ENCODE results near the gene TRIM74. TPM values are rescaled to one million over a fixed set of nuclear protein-coding genes. Genes with fewer than 3 reads are reported as not detected.
"Not testable (repeated sequence)": the region's sequence is repeated elsewhere in the genome, so short reads cannot be mapped to it uniquely, and the experiment has no call there.

TRIM74 gene
- total and polyA plus RNA-seq, 8 donors: 0.15 to 1.9 (median 1.2) TPM

DNA sequence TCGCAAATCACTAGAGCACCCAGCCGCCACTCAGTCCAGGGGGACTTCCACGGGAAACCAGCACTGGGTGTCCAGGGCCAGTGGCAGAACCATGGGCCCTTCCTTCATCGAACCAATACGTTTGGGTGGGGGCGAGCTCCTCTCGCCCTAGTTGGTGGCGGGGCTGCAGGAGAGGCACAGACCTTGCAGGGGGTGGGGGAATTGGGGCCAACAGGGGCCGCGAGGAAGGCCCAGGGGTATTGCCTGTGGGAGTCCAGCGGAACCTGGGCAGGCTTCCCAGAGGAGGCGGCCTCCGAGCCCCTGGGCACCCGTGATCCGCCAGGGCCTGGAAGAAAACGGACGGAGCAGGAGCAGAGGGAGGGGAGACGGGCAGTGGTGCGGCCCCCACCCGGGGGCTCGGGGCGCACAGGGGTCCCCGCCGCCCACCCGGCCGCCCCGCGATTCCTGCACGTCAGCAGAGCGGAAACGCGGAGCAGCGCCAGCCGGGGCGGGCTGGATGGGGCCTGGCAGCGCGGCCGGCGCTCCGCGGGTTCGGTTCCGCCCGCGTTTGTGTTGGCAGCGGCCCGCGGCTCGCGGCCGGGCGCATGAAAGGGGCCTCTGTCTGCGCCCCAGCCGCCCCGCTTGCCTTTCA, 6.5 kb upstream of the TRIM74 start:
- H3K36me3 ChIP-seq; H3K9me3 ChIP-seq; H3K27ac ChIP-seq; H3K4me3 ChIP-seq; intact Hi-C loops (cut with DNase I); ATAC-seq; H3K4me1 ChIP-seq; FAIRE-seq; H3K27me3 ChIP-seq: not testable (repeated sequence)
- peak in 3 of 6 donors; percentile 15 to 55 (median 42) for DNase-seq
- 91 to 96% methylated on average over 6 to 12 of the region's 55 CpGs for WGBS, 2 donors

DNA sequence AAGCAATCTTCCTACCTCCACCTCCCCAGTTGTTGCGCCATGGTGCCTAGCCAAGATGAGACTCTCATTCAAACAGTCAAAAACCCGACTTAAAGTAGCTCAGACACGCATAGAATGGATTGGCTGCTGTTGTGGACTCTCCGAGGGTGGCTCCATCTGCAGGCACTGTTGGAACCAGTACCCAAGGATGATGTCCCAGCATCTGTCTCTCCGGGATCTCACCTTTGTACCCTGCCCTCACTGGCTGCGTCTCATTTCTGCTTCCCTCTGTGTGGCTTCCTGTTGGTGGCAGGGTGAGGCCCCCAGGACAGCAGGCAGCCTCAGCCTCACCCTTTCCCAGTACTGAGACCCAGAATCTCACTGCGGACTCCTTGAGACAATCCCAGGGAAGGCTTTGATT, 5.5 kb upstream of the TRIM74 start:
- FAIRE-seq; H3K36me3 ChIP-seq; H3K4me3 ChIP-seq; H3K27me3 ChIP-seq; H3K27ac ChIP-seq; ATAC-seq; H3K4me1 ChIP-seq; H3K9me3 ChIP-seq; intact Hi-C loops (cut with DNase I): not testable (repeated sequence)
- peak in 1 of 6 donors; percentile 2 for DNase-seq
- 97 to 98% methylated on average over 3 to 4 of the region's 7 CpGs for WGBS, 2 donors

DNA sequence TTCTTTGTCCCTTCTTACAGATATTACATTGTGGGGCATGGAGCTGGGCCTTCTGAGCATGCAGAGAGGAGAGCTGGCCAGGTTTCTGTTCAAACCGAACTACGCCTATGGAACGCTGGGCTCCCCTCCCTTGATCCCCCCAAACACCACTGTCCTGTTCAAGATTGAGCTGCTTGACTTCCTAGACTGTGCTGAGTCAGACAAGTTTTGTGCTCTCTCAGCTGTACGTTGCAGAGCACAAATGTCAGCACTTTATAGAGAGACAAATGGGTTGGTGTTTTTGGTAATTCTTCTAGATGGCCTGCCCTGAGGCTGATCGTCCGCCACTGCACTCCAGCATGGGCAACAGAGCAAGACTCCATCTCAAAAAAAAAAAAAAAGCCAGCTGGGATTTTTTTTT, 2.2 kb upstream of the TRIM74 start:
- H3K27ac ChIP-seq; H3K9me3 ChIP-seq; H3K36me3 ChIP-seq; DNase-seq; H3K4me1 ChIP-seq; FAIRE-seq; H3K27me3 ChIP-seq; intact Hi-C loops (cut with DNase I); H3K4me3 ChIP-seq; ATAC-seq: not testable (repeated sequence)
- no CpG with 5 or more reads among the region's 6 CpGs for WGBS, 2 donors

DNA sequence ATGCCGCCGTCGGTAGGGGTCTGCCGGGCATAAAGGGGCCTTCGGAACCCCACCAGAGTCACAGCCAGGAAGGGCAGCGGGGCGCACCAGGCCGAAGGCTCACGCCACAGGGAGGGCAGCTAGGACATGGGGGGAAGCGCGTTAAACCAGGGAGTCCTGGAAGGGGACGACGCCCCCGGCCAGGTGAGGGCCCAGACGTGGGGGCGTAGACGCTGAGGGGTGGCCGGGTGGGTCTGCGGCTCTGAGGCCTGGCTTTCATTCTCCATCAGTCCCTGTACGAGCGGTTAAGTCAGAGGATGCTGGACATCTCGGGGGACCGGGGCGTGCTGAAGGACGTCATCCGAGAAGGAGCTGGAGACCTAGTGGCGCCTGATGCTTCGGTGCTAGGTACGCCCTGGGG, 422 bp upstream of the TRIM74 start:
- H3K27ac ChIP-seq; H3K4me3 ChIP-seq; ATAC-seq; H3K4me1 ChIP-seq; H3K36me3 ChIP-seq; H3K27me3 ChIP-seq; intact Hi-C loops (cut with DNase I); FAIRE-seq; H3K9me3 ChIP-seq: not testable (repeated sequence)
- peak in 2 of 6 donors; percentile 7 to 12 for DNase-seq
- WGBS, 2 donors: 41 to 54% methylated on average over 9 to 18 of the region's 29 CpGs

DNA sequence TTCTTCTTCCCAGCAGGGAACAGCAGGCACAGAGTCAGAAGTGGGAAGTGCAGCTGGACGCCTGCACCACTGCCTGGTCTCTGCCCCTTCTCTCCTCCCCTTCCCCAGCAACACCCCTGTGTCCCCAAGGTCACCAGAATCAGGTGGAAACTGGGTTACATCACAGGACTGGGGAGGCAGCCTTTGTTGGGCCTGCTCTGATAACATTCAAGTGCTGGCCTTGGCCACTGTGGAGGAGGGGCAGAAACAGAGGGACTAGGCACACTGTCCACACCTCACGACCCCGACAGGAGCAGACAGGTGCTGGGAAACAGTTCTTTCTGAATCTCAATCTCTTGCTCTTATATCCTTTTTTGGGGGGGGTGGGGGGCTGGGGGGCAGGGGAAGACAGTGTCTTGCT, 2.4 kb downstream of the TRIM74 start:
- H3K27me3 ChIP-seq; intact Hi-C loops (cut with DNase I); H3K27ac ChIP-seq; H3K4me1 ChIP-seq; H3K4me3 ChIP-seq; H3K36me3 ChIP-seq; H3K9me3 ChIP-seq; FAIRE-seq: not testable (repeated sequence)
- WGBS, 2 donors: 16 to 19% methylated on average over 2 of the region's 3 CpGs
- DNase-seq: peak; percentile 26 to 71 (median 46)
- peak; percentile 77 to 91 (median 84) for ATAC-seq

DNA sequence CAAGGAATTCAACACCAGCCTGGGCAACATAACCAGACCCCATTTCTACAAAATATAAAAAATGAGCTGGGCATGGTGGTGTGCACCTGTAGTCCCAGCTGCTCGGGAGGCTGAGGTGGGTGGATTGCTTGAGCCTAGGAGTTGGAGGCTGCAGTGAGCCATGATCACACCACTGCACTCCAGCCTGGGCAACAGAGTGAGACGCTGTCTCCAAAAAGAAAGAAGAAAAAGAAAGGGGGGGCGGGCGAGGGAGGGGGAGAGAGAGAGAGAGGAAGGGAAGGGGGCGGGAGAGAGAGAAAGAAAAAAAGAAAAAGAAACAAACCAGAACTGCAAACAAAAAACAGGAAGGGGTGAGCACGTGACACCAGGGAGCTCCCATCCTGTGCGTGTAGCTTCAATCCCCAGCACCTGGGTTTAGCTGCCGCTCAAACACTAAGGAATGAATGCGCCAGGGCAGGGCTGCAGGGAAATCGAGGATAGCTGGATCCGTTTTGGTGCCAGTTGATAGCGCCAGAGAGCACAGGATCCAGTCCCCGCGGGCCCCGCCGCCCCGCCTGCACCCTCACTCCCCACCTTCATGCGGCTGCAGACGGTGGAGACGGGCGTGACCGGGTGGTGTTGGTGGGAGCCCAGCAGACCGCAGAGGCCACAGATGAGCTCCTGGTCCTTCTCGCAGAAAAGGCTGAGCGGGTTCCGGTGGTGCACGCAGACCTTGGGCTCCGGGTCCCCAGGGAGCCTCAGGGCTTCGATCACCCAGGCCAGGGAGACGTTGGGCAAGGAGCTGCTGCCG, 3.9 kb downstream of the TRIM74 start:
- WGBS, 2 donors: no CpG with 5 or more reads among the region's 31 CpGs
- ATAC-seq: peak in 2 of 4 donors; percentile 8 to 13
- DNase-seq; H3K9me3 ChIP-seq; H3K4me1 ChIP-seq; H3K36me3 ChIP-seq; H3K27me3 ChIP-seq; FAIRE-seq; intact Hi-C loops (cut with DNase I); H3K27ac ChIP-seq; H3K4me3 ChIP-seq: not testable (repeated sequence)

DNA sequence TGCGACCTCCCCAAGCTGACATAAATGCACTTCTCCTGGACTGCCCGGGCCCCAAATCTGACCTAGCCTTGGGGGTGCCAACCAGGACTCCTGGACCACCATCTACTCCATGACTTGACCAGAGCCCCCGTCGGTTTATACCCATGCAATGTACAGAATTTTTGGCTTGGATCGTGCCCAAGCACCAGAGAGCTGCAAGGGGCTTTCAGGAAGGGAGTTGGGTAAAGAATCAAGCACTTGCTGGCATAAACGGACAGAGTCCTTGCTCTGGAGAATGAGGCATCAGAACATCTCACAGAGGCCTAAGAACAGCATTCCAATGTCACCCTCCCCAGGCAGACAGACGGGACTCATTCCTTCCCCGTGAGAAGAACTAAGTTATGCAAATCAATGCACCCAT, 6.2 kb downstream of the TRIM74 start:
- H3K36me3 ChIP-seq; intact Hi-C loops (cut with DNase I); H3K9me3 ChIP-seq; H3K4me3 ChIP-seq; H3K4me1 ChIP-seq; FAIRE-seq; H3K27me3 ChIP-seq; DNase-seq; ATAC-seq; H3K27ac ChIP-seq: not testable (repeated sequence)
- WGBS, 2 donors: 71 to 81% methylated on average over 2 to 4 of the region's 8 CpGs

DNA sequence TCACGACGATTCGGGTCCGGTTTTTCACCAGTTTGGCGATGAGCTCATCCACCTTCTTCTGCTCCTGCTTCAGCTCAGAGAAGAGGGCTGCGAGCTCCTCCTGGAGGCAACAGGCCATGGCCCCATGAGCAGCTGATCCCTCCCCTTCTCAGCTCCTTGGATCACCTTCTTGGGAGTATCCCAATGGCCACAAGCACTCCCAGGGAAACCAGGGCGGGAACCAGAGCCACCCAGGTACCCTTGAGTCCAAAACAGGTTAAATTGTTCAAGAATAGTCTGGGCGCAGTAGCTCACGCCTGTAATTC, 8.0 kb downstream of the TRIM74 start:
- FAIRE-seq; H3K9me3 ChIP-seq; H3K27ac ChIP-seq; intact Hi-C loops (cut with DNase I); H3K36me3 ChIP-seq; H3K4me3 ChIP-seq; DNase-seq; H3K27me3 ChIP-seq; H3K4me1 ChIP-seq: not testable (repeated sequence)
- no CpG with 5 or more reads among the region's 9 CpGs for WGBS, 2 donors
- peak; percentile 63 to 71 (median 66) for ATAC-seq

DNA sequence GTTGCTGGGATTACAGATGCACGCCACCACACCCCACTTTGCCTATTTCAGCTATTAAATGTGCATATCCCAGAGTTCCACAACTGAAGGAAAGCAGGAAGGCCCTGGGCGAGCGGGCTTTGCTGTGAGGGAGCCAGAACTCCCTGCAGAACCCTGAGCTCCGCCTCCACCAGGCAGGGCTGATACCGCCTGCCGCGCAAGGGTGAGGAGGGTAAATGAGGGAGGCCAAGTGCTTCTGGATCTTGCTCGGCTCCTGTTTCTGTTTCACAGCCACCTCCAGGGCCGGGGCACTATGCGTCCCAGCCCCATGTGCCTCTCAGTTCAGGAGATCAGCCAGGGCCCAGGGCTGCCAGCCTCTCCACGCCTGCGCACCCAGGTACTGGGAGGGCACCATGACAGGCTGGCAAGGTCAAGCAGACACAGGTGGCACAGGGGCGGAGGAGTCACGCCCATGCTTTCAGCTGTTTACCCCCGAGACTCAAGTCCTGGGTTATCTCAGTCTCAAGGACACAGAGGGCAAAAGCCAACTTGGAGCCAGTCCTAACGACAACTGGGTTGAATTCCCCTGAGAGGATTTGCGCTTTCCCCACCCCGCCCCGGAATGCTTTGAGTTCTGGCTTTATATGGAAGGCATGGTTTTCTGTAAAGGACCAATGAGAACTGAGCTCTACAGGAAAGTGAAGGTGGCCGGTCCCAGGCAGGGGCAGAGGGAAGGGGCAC, 8.5 kb downstream of the TRIM74 start:
- no CpG with 5 or more reads among the region's 20 CpGs for WGBS, 2 donors
- H3K27ac ChIP-seq; H3K4me1 ChIP-seq; H3K27me3 ChIP-seq; DNase-seq; intact Hi-C loops (cut with DNase I); FAIRE-seq; H3K4me3 ChIP-seq; H3K36me3 ChIP-seq; H3K9me3 ChIP-seq: not testable (repeated sequence)
- peak; percentile 89 to 92 (median 90) for ATAC-seq

DNA sequence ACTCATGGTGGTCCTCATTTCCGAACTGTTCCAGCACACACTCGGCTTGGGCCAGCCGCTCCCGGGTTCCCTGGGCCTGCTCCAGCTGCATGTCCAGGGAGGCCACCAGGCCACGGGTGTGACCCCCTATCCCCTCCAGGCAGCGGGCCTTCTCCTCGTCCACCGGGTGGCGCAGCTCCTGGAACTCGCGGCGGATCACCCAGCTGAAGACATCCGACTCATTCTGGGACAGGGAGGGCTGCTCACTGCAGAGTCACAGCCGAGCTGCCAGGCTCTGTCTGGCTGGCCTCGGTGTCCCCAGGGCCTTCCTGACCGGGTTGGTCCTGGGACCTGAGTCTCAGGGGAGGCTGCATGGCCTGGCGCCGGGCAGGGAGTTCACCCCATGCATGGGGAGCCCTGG, 9.2 kb downstream of the TRIM74 start:
- intact Hi-C loops (cut with DNase I); FAIRE-seq; H3K27me3 ChIP-seq; H3K4me1 ChIP-seq; H3K4me3 ChIP-seq; H3K9me3 ChIP-seq; DNase-seq; H3K36me3 ChIP-seq; H3K27ac ChIP-seq: not testable (repeated sequence)
- peak in 1 of 4 donors; percentile 6 for ATAC-seq
- WGBS, 2 donors: 75 to 89% methylated on average over 3 to 4 of the region's 18 CpGs

DNA sequence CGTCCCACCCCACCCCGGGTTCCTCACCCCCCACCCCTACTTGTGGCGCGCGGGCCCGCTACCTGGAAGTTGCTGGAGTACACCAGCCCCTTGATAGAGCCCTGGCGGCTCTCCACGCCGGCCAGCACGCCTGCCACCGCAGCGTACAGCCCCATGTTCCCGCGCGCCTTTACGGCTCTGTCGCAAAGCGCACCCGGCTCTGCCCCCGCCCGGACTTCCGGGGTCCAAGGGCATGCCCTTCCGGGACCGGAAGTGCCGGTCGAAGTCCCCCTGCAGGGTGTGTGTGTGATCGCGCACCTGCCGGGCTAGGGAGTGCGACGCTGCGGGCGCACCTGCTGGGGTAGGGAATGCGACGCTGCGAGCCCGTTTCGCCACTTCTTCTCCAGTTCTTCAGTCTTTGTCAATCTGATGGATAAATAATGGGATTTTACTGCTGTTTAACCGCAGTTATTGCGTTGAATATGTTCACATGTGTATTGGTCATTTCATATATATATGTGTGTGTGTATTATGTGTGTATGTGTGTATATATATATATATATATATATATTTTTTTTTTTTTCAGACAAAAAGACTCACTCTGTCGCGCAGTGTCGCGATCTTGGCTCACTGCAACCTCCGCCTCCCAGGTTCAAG, 14.6 kb downstream of the TRIM74 start:
- H3K36me3 ChIP-seq; intact Hi-C loops (cut with DNase I); H3K9me3 ChIP-seq; H3K27me3 ChIP-seq; FAIRE-seq; DNase-seq; H3K27ac ChIP-seq; H3K4me1 ChIP-seq: not testable (repeated sequence)
- peak; percentile 97 to 99 (median 98) for ATAC-seq
- WGBS, 2 donors: 0 to 15% methylated on average over 8 to 17 of the region's 45 CpGs
- peak overlapping the region in 2 of 4 donors; percentile 28 to 30 for H3K4me3 ChIP-seq
